SU-DHL-6 (cell line): Measurements from ENCODE around the gene KATNBL1.

Experiments used
- H2AFZ ChIP-seq: fragments of 200-600 bp; sonication (generic); 2 replicates; pipeline ENCODE4 v1.6.1; 2014; ENCODE audit warnings: low read depth, mild to moderate bottlenecking, moderate library complexity, mixed read lengths, antibody characterized with exemption, low read length; ENCODE audit not compliant: severe bottlenecking
- H3F3A ChIP-seq: fragments of 200-600 bp; shearing (Covaris generic); 2 replicates; pipeline ENCODE4 v1.6.0; 2016; ENCODE audit warnings: antibody characterized with exemption, mild to moderate bottlenecking; ENCODE audit not compliant: insufficient read depth
- H3K27ac ChIP-seq: fragments of 200-600 bp; sonication (generic); 2 replicates; pipeline ENCODE4 v1.5.1; 2016; ENCODE audit warnings: low read depth, mild to moderate bottlenecking, low read length, moderate library complexity, mixed read lengths
- H3K27me3 ChIP-seq: fragments of 200-600 bp; sonication (generic), shearing (Covaris generic); 2 replicates; pipeline ENCODE4 v1.6.0; 2014; ENCODE audit warnings: mild to moderate bottlenecking, low read length
- H3K36me3 ChIP-seq: fragments of 200-600 bp; sonication (generic); 2 replicates; pipeline ENCODE4 v1.6.1; 2014; ENCODE audit warnings: mild to moderate bottlenecking, low read length, mixed read lengths
- H3K4me2 ChIP-seq: fragments of 300-600, 200-600 bp; shearing (Covaris generic), sonication (generic); 2 replicates; pipeline ENCODE4 v1.6.0; 2014; ENCODE audit warnings: low read length, low read depth, mild to moderate bottlenecking; ENCODE audit not compliant: poor library complexity, severe bottlenecking
- H3K4me3 ChIP-seq: fragments of 200-600 bp; sonication (generic); 2 replicates; pipeline ENCODE4 v1.5.1; 2014; ENCODE audit warnings: antibody characterized with exemption, low read length, mild to moderate bottlenecking, mixed read lengths; ENCODE audit not compliant: insufficient read depth, poor library complexity, severe bottlenecking
- H3K79me2 ChIP-seq: fragments of 200-600 bp; sonication (generic); 2 replicates; pipeline ENCODE4 v1.6.1; 2014; ENCODE audit warnings: mild to moderate bottlenecking, low read length, moderate library complexity; ENCODE audit not compliant: insufficient read depth
- H3K9ac ChIP-seq: fragments of 200-600 bp; sonication (generic); 2 replicates; pipeline ENCODE4 v1.7.0; 2014; ENCODE audit warnings: mild to moderate bottlenecking, low read length
- H3K9me2 ChIP-seq: fragments of 200-600 bp; sonication (generic); replicated peaks from 2 replicates; pipeline ENCODE4 v1.6.1; 2014; ENCODE audit warnings: low read length; ENCODE audit not compliant: insufficient read depth
- H3K9me3 ChIP-seq: fragments of 200-600 bp; sonication (generic); 2 replicates; pipeline ENCODE4 v1.6.1; 2014; ENCODE audit warnings: low read length, mixed read lengths; ENCODE audit not compliant: insufficient read depth
- H4K20me1 ChIP-seq: fragments of 200-600 bp; sonication (generic); 2 replicates; pipeline ENCODE4 v1.6.1; 2014; ENCODE audit warnings: low read depth, mild to moderate bottlenecking, antibody characterized with exemption, low read length, moderate library complexity, mixed read lengths
- EZH2phosphoT487 ChIP-seq: fragments of 200-600 bp; sonication (generic), shearing (Covaris generic); conservative IDR thresholded peaks from 2 replicates; pipeline ENCODE4 v1.6.1; 2018; ENCODE audit warnings: mild to moderate bottlenecking, antibody characterized with exemption, low read length, moderate library complexity, mixed read lengths
- TF ChIP-seq, protein P1 (sequence below): fragments of 200-600 bp; sonication (generic); IDR thresholded peaks from one replicate; pipeline ENCODE4 v1.5.1; 2017; ENCODE audit warnings: antibody characterized with exemption, mild to moderate bottlenecking, low read length, moderate library complexity; ENCODE audit not compliant: insufficient read depth, poor library complexity, severe bottlenecking

KATNBL1 gene

DNA sequence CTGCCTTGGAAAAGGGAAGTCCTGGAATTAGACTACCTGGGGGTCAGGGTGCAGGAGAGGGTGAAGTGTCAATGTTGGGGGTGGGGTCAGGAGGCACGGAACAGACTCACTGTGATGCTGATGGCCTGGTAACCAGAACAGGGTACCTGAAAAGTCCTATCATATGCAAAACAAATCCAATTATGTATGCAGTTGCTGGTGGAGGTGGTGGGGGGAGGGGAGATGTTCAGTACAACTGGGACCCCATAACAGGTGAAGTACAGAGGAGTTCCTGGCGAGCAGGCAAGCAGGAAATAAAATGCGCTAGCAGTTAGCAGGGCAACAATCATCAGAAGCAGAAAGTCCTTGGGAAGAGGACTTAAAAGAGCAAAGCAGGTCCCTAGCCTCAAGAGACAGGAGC is 4.2 kb upstream of the KATNBL1 start:
- H4K20me1 ChIP-seq, result no peaks in the 10 kb centered on the region
- H3K4me2 ChIP-seq, result no peak overlapping the region
- H3K4me3 ChIP-seq, result no peak overlapping the region
- H3K27ac ChIP-seq, result no peak overlapping the region
- no peaks in the 10 kb centered on the region for H3K9me2 ChIP-seq
- H3K27me3 ChIP-seq, result no peaks in the 10 kb centered on the region
- no peaks in the 10 kb centered on the region for H3F3A ChIP-seq
- H3K9ac ChIP-seq, result no peak overlapping the region
- no peaks in the 10 kb centered on the region for H3K36me3 ChIP-seq
- H3K79me2 ChIP-seq, result peaks cover 4% of the 10 kb centered on the region
- no peaks in the 10 kb centered on the region for H3K9me3 ChIP-seq
- TF ChIP-seq, protein P1, sequence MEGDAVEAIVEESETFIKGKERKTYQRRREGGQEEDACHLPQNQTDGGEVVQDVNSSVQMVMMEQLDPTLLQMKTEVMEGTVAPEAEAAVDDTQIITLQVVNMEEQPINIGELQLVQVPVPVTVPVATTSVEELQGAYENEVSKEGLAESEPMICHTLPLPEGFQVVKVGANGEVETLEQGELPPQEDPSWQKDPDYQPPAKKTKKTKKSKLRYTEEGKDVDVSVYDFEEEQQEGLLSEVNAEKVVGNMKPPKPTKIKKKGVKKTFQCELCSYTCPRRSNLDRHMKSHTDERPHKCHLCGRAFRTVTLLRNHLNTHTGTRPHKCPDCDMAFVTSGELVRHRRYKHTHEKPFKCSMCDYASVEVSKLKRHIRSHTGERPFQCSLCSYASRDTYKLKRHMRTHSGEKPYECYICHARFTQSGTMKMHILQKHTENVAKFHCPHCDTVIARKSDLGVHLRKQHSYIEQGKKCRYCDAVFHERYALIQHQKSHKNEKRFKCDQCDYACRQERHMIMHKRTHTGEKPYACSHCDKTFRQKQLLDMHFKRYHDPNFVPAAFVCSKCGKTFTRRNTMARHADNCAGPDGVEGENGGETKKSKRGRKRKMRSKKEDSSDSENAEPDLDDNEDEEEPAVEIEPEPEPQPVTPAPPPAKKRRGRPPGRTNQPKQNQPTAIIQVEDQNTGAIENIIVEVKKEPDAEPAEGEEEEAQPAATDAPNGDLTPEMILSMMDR, result no peak
- TF ChIP-seq EZH2phosphoT487, result no peak
- H2AFZ ChIP-seq, result no peak overlapping the region

DNA sequence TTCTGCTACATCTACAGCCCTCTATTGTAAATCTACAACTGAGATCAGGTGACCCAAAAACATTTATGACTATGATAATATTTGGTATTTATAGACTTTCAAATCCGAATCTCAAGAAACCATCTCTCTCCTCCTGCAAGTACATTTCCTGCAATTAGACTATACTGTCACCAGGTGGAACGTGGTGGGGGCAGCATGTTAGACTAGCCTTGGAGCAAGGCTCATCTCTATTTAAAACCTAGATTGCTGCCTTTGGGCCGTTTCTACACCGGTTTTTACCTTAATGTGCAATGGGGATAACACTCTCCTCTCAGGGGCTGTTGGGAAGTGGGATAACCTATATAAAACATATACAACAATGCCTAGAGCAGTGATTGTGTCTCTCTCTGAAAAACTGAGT is 3.8 kb upstream of the KATNBL1 start:
- Histone ChIP-seq H3F3A (no peaks in the 10 kb centered on the region), H3K79me2 (peaks cover 8% of the 10 kb centered on the region), H3K4me3 (no peak overlapping the region), H4K20me1 (no peaks in the 10 kb centered on the region), H3K27ac (no peak overlapping the region), H3K4me2 (no peak overlapping the region), H2AFZ (no peak overlapping the region), H3K27me3 (no peaks in the 10 kb centered on the region), H3K9me2 (no peaks in the 10 kb centered on the region), H3K9me3 (no peaks in the 10 kb centered on the region), H3K36me3 (no peaks in the 10 kb centered on the region), H3K9ac (no peak overlapping the region)
- no peak for TF ChIP-seq EZH2phosphoT487
- TF ChIP-seq, protein P1, result no peak

DNA sequence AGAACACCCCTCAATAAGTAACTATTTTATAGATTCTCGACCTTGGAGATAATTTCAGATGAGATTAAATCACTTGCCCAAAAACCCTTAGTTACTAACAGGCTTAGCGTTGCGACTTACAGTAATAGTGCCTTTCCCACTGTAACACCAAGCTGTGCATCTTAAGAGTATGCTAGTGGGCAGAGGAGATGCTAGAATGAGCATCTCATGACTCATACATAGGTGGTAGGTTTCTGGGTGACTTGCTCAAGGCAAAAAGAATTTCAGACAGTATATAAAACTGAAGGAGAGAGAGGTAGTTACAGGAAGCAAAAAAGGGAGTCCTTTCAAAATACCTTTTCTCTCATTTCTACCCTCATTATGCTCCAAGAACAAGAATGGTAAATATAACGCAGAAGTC is 3.9 kb downstream of the KATNBL1 start:
- no peaks in the 10 kb centered on the region for H3K36me3 ChIP-seq
- no peak for TF ChIP-seq EZH2phosphoT487
- TF ChIP-seq, protein P1, result no peak
- no peaks in the 10 kb centered on the region for H3F3A ChIP-seq
- H3K9me2 ChIP-seq, result no peaks in the 10 kb centered on the region
- no peaks in the 10 kb centered on the region for H3K9me3 ChIP-seq
- H3K9ac ChIP-seq, result no peak overlapping the region
- H3K4me2 ChIP-seq, result no peak overlapping the region
- no peak overlapping the region for H3K27ac ChIP-seq
- no peak overlapping the region for H3K4me3 ChIP-seq
- H2AFZ ChIP-seq, result no peak overlapping the region
- H3K27me3 ChIP-seq, result no peaks in the 10 kb centered on the region
- peaks cover 83% of the 10 kb centered on the region for H3K79me2 ChIP-seq
- H4K20me1 ChIP-seq, result no peaks in the 10 kb centered on the region

DNA sequence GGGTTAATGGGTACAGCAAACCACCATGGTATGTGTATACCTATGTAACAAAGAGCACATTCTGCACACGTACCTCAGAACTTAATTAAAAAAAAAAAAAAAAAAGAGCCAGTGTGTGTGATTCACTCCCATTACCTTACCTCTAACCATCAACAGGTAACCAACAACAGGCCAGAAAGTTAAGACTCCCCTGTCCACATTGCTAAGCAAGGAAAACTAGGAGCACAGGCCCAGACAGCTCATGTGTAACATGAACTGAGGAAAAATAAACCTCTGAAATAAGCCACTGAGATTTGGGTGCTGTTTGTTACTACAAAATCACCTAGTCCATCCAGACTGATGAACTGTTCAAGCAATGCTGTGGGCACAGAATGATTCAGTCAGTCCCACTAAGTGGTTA is 6.0 kb downstream of the KATNBL1 start:
- H3K27me3 ChIP-seq, result no peaks in the 10 kb centered on the region

More for the DNA sequence above, 6.0 kb downstream of the KATNBL1 start:
- TF ChIP-seq EZH2phosphoT487, result no peak
- TF ChIP-seq, protein P1, result no peak
- Histone ChIP-seq H3K9ac (no peak overlapping the region), H2AFZ (no peak overlapping the region), H3K27ac (no peak overlapping the region), H3K4me2 (no peak overlapping the region), H3K9me2 (no peaks in the 10 kb centered on the region), H3K79me2 (peaks cover 94% of the 10 kb centered on the region), H3F3A (no peaks in the 10 kb centered on the region), H4K20me1 (no peaks in the 10 kb centered on the region), H3K36me3 (no peaks in the 10 kb centered on the region), H3K9me3 (no peaks in the 10 kb centered on the region), H3K4me3 (no peak overlapping the region)
